HG02840 (cell line): ENCODE results near the gene NAV2.
"Not testable (repeated sequence)": the region's sequence is repeated elsewhere in the genome, so short reads cannot be mapped to it uniquely, and the experiment has no call there.

Source experiments
- ATAC-seq: cut with Tn5 transposase; IDR thresholded peaks from one replicate; pipeline ENCODE4 v1.9.1; 2021; ENCODE audit warnings: mild to moderate bottlenecking, moderate library complexity, moderate number of reproducible peaks; ENCODE audit not compliant: unreplicated experiment, low FRiP score

The NAV2 gene

GRCh38 chr11:20117291-20117690 lies 404.7 kb downstream of the NAV2 start:
- ATAC-seq: no peak

- ATAC-seq: no peak
Measured at GRCh38 chr11:20118209-20118608, 405.6 kb downstream of the NAV2 start.

- no peak for ATAC-seq
Measured at GRCh38 chr11:20119315-20119714, 406.7 kb downstream of the NAV2 start.

GRCh38 chr11:20120134-20120925 lies 407.7 kb downstream of the NAV2 start:
- ATAC-seq: no peak

- ATAC-seq: no peak
Measured at GRCh38 chr11:20122131-20122530, 409.5 kb downstream of the NAV2 start.

- ATAC-seq: no peak
Measured at GRCh38 chr11:20125927-20126326, 413.3 kb downstream of the NAV2 start.

GRCh38 chr11:20126724-20127123 lies 414.1 kb downstream of the NAV2 start:
- ATAC-seq: no peak

- peak; percentile 70 for ATAC-seq
Measured at GRCh38 chr11:20127671-20128527, 415.3 kb downstream of the NAV2 start.

GRCh38 chr11:20128528-20128825 lies 415.8 kb downstream of the NAV2 start:
- not testable (repeated sequence) for ATAC-seq

- ATAC-seq: no peak
Measured at GRCh38 chr11:20129665-20130064, 417.0 kb downstream of the NAV2 start.

GRCh38 chr11:20131788-20132666 lies 419.4 kb downstream of the NAV2 start:
- no peak for ATAC-seq

GRCh38 chr11:20132667-20133039 lies 420.0 kb downstream of the NAV2 start:
- ATAC-seq: no peak

GRCh38 chr11:20134991-20135736 lies 422.5 kb downstream of the NAV2 start:
- ATAC-seq: no peak

- no peak for ATAC-seq
Measured at GRCh38 chr11:20137637-20138036, 425.0 kb downstream of the NAV2 start.

- ATAC-seq: no peak
Measured at GRCh38 chr11:20138707-20139106, 426.1 kb downstream of the NAV2 start.

GRCh38 chr11:20154381-20154780 lies 441.7 kb downstream of the NAV2 start:
- ATAC-seq: no peak

- no peak for ATAC-seq
Measured at GRCh38 chr11:20155683-20156279, 443.1 kb downstream of the NAV2 start.

GRCh38 chr11:20156280-20156875 lies 443.7 kb downstream of the NAV2 start:
- no peak for ATAC-seq

- no peak for ATAC-seq
Measured at GRCh38 chr11:20156876-20157613, 444.4 kb downstream of the NAV2 start.
